HG03159 (cell line): ENCODE measurements around the gene RAB7A.
"Not testable (repeated sequence)": the region's sequence is repeated elsewhere in the genome, so short reads cannot be mapped to it uniquely, and the experiment has no call there.

ENCODE experiments used
- ATAC-seq: cut with Tn5 transposase; IDR thresholded peaks from one replicate; pipeline ENCODE4 v1.9.1; 2021; ENCODE audit warnings: mild to moderate bottlenecking, moderate library complexity; ENCODE audit not compliant: unreplicated experiment

The RAB7A gene

GRCh38 chr3:128749035-128749434, 23.1 kb downstream of the RAB7A start:
- no peak for ATAC-seq

- ATAC-seq = not testable (repeated sequence)
These were observed 23.6 kb downstream of the RAB7A start for GRCh38 chr3:128749561-128749960.

DNA sequence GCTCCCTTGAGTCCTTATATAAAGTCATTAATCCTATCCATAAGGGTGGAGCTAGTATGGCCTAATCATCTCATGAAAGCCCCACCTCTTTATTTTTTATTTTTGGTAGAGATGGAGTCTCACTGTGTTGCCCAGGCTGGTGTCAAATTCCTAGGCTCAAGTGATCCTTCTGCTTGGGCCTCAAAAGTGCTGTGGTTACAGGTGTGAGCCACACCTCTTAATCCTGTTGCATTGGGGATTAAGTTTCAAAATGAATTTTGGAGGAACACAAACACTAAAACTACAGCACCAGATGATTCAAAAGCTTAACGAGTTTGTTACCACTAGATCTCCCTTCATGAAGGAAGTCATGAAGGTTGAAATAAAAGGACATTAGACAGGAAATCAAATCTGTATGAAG, 27.7 kb downstream of the RAB7A start:
- no peak for ATAC-seq

DNA sequence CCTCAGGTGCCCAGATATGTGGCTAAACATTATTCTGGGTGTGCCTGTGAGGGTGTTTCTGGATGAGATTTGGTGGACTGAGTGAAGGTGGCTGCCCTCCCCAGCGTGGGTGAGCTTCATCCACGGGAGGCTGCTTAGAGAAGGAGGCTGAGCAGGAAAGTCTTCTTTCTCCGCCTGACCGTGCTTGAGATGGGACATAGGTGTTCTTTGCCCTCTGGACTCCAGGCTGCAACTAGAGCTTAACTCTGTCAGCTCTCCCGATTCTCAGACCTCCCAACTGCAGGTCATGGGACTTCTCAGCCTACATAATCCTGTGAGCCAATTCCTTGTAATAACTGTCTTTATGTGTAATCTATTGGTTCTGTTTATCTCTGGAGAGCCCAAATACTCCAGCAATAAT, 34.1 kb downstream of the RAB7A start:
- ATAC-seq = no peak

DNA sequence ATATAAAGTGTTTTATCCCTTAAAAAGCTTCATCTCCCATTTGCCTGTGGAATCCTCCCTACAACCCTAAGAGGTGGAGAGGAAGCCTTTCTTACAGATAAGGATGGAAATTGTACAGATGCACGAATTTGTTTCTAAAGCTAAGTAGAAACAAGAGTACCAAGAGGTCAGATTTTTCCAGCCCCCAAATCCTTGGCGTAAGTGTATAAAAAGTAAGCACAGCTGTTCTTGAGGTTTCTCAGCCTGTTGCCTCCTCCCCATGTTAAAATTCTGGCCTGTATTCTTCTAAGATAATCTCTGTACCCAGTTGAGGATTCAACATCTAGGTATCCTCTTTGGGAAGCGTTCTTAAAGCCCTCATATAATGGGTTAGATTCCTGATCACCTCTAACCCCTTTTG, 34.9 kb downstream of the RAB7A start:
- no peak for ATAC-seq

DNA sequence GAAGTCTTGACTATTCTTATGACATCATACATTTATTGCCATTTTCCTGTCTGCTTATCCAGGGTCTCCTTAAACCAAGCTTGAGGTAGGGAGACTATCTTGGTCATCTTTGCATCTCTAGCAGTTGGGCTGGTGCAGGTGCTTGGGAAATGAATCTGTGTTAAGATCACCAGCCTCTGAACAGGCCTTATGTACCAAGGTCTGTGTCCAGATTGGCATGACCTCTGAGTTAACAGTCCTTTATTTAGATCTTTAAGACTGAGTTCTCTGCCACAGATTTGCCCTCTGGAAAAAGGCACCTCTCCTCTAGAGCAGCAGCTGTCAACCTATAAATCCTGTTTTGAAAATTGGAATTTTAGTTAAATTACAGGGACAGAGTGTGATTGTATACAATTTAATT, 35.4 kb downstream of the RAB7A start:
- ATAC-seq = no peak

DNA sequence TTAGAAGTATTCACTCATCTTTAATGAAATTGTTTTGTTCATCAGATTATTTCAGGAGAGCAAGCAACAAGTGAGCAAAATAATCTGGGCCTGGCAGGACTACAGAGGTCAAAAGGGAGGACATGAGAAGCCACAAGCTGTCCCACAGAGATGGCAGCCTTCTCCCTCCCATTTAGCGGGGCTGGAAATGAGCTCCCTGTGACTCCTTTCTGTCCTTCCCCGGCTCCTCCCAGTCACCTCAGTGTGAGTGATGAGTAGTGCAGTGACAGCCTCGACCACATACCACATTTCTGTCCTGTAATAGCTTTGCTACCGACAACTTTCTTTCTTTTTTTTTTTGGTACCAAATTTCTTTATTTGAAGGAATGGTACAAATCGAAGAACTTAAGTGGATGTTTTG, 38.0 kb downstream of the RAB7A start:
- ATAC-seq = no peak

- no peak for ATAC-seq
These were observed 38.9 kb downstream of the RAB7A start for GRCh38 chr3:128764863-128765262.

DNA sequence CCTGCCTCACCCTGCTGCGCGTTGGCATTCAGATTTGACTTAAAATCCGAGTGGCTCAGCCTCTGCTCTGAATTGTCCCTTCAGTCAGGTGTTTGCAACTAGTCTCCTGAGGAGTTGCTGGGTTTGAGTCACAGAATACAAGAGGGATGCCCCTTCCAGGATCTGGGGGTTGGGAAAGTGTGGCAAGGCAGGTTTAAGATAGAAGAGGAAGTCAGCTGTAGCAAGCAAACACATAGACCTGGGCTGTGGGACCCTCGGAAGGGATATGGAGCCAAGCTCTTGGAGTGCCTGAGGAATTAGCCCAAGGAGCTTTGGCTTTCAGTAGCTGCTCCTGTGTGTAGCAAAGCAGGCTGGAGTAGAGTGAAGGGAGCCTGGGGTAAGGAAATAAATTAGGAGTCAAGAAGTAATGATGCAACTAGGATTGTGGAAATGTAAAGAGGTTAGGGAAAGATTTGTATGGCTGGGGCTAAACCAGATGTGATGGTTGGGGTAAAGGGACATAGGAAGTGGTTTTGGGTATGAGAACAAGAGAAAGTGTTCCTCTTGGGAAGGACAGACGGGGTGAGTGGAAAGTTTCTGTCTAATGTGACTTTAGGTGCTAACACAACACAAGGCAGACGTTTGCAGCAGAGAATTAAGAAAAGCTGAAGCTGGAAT, 41.2 kb downstream of the RAB7A start:
- no peak for ATAC-seq

DNA sequence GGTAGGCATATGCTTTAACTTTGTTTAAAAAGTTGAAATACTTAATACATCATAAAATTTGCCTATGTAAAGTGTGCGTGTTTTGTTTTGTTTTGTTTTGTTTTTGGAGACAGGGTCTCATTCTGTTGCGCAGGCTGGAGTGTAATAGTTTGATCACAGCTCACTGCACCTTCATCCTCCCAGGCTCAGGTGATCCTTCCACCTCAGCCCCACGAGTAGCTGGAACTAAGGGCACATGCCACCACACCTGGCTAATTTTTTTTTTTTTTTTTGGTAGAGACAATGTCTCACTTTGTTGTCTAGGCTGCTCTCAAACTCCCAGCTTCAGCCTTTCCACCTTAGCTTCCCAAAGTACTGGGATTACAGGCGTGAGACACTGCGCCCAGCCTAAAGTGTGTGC, 42.5 kb downstream of the RAB7A start:
- no peak for ATAC-seq

- no peak for ATAC-seq
These were observed 44.4 kb downstream of the RAB7A start for GRCh38 chr3:128770387-128770786.

DNA sequence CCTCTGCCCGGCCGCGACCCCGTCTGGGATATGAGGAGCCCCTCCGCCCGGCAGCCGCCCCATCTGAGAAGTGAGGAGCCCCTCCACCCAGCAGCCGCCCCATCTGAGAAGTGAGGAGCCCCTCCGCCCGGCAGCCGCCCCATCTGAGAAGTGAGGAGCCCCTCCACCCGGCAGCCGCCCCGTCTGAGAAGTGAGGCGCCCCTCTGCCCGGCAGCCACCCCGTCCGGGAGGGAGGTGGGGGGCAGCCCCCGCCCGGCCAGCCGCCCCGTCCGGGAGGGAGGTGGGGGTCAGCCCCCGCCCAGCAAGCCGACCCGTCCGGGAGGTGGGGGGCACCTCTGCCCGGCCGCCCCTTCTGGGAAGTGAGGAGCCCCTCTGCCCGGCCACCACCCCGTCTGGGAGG, 47.2 kb downstream of the RAB7A start:
- ATAC-seq = not testable (repeated sequence)

DNA sequence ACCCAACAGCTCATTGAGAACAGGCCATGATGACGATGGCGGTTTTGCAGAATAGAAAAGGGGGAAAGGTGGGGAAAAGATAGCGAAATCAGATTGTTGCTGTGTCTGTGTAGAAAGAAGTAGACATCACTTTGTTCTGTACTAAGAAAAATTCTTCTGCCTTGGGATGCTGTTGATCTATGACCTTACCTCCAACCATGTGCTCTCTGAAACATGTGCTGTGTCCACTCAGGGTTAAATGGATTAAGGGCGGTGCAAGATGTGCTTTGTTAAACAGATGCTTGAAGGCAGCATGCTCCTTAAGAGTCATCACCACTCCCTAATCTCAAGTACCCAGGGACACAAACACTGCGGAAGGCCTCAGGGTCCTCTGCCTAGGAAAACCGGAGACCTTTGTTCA, 47.6 kb downstream of the RAB7A start:
- not testable (repeated sequence) for ATAC-seq

DNA sequence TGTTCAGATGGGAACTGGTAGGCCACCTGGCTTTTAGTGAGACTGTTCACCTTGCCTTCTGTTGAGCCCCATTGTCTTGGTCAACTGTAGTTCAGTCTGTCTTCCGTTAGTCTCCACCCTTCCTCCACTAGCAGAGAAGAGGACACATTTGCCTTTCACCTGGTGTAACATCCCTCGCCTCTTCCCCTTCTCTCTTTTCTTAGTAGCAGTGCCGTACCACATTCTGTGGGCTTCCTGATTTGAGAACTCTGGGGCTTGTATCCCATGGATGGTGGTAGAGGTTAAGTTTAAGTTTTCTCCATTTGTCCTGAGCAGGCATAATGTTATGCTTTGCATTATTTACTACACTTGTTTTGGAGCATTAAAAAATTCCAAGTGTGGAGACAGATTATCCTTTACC, 49.3 kb downstream of the RAB7A start:
- no peak for ATAC-seq

DNA sequence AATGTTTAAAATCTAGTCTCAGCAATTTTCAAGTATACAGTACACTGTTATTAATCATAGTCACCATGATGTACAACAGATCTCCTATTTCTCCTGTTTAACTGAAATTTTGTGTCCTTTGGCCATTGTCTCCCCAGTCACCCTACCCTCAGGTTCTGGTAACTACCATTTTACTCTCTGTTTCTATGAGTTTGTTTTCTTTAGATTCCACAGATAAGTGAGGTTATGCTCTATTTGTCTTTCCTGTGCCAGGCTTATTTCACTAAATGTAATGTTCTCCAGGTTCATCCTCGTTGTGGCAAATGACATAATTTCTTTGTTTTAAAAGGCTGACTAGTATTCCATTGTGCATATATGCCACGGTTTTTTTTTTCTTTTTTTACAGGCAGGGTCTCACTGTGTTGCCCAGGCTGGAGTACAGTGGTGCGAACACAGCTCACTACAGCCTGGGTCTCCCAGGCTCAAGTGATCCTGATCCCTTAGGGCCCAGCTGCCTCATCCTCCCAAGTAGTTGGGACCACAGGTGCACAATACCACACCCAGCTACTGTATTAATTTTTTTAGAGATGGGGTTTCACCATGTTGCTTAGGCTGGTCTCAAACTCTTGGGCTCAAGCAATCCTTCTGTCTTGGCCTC, 50.0 kb downstream of the RAB7A start:
- ATAC-seq = no peak

DNA sequence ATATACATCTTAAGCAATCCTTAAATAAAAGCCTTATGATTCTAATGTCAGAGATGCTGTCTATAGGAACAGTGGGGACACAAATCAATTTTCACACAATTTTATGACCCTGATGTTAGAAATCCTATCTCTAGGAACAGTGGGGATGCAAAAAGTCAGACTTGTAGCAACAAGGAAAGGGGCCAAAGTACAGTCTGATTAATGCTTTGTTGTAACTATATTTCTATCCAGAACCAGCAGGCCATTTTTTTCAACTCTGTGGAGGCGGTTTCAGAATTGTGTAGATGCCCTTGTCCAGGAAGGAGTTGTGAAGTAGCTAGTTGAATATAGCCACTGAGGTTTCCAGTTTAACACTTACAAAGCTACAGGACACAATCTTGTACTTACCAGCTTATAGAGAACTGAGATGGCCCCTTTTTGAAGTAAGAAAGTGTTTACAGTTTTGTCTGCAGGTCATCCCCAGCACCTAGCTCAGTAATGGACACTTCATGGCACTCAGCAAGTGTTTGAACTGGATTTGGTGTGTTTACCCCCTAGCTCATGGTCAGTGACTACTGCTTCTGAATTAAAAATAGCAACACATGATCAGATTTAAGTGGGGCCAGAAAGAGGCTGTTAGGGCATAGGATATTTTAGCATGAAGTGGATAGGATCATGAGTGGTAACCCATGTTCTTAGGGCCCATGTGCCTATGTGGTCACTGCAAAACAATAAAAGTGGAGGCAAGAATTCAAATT, 54.3 kb downstream of the RAB7A start:
- no peak for ATAC-seq

- no peak for ATAC-seq
These were observed 55.2 kb downstream of the RAB7A start for GRCh38 chr3:128781164-128781563.

DNA sequence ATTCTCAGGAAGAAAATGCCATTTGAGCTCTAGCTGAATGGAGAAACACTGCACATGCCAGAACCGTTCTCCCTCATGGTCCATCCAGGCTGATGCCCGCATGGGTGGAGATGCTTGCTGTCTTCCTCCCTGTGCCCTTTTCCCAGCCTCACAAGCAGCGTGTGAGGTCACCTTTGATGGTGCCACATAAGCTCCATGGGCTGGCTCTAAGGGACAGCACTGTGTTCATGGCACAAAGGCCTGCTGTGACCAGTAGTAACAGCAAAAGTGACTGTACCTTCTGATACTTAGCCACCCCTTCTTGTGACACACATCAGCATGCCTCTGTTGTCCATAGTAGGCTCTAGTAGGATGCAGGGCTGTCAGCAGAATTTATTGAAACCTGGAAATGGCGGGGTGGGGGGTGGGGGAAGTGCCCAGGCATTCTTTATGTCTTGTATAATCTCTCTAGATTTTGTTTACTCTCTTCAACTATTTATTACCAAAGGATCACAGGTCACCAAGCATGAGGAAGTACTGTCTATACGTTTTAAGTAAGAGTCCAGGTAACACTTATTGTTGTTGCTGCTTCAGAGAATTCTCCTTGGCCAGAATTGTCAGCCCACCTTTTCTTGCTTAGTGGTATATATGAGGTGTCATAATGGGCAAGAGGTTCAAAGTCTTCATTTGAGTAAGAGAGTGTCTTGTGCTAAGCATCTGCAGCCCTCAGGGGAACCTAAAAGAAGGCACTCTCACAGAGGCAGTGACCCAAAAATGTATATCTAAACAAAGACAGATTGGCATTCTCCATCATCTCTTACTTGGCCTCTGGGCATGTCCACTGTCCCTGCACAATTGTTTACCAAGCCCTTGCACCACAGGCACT, 56.5 kb downstream of the RAB7A start:
- ATAC-seq = no peak

DNA sequence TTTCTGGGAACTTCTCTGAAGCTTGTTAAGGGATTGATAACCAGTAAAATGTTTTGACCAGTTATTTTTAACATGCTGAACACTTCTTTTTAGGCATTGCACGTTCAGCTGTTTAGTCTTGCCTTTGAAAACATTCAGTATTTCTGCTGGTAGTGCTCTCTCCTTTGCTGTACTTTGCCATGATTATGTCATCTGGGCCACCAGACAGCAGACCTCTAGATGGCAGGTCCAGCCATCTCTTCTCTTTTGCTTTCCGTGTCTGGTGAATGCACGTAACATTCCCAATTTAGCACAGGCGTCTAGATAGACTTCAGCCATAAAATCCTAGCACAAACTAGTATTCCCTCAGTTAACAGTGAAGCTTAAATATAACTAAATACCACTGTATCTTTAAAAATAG, 57.8 kb downstream of the RAB7A start:
- no peak for ATAC-seq

GRCh38 chr3:128784232-128784631, 58.2 kb downstream of the RAB7A start:
- ATAC-seq = no peak

DNA sequence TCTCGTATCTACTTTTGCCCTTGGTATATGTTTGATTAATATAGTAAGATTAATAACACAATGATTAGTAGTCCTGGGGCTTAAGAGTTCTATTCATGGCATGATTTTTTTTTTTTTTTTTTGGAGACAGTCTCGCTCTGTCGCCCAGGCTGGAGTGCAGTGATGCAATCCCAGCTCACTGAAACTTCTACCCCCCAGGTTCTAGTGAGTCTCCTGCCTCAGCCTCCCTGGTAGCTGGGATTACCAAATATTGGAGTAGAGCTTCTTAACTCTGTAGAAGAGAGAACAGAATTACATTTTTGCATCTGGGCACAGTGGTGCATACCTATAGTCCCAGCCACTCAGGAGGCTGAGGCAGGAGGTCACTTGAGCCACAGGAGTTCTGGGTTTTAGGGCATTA, 58.9 kb downstream of the RAB7A start:
- no peak for ATAC-seq
